H1 (cell line): ENCODE measurements around the gene ACAD10. TPM values are rescaled to one million over a fixed set of nuclear protein-coding genes. Genes with fewer than 3 reads are reported as not detected.

Experiments
- CTCF ChIA-PET: fragments of 300-600 bp; sonication (Branson Sonifier 250); formaldehyde crosslinking; loops from one replicate; lab custom pipeline; 2021; ENCODE audit not compliant: partially characterized antibody; lab: Charles Lee
- POLR2A ChIA-PET: fragments of 300-600 bp; sonication (Branson Sonifier 250); formaldehyde crosslinking; loops from one replicate; lab custom pipeline; 2021; ENCODE audit warnings: inconsistent platforms; ENCODE audit not compliant: partially characterized antibody; lab: Charles Lee
- DNase-seq, 2 experiments: peaks; one replicate each; pipeline versions ENCODE4 v3.0.0 to v3.0.0-alpha.2; 2010 to 2022; ENCODE audit warnings: low spot score in 2 of 2, low read depth in 1 of 2, mixed read lengths in 1 of 2
- FAIRE-seq: peaks from 2 replicates; lab custom pipeline; 2011; peaks lifted over from hg19 to GRCh38; lab: Jason Lieb, UNC
- H2AFZ ChIP-seq: 2 replicates; pipeline ENCODE4 v1.8.1; 2012; ENCODE audit warnings: low read length, inconsistent platforms
- H2AK5ac ChIP-seq: 2 replicates; pipeline ENCODE4 v1.6.1; 2013; ENCODE audit warnings: low read depth, low read length
- H2BK120ac ChIP-seq: replicated peaks from 2 replicates; pipeline ENCODE3; 2013; ENCODE audit warnings: low read depth, low read length, inconsistent platforms
- H2BK12ac ChIP-seq: 2 replicates; pipeline ENCODE4 v1.6.1; 2013; ENCODE audit warnings: low read depth, low read length
- H2BK15ac ChIP-seq: 2 replicates; pipeline ENCODE4 v1.6.1; 2013; ENCODE audit warnings: low read length
- H2BK20ac ChIP-seq: 2 replicates; pipeline ENCODE4 v1.6.1; 2013; ENCODE audit warnings: low read length
- H2BK5ac ChIP-seq: 2 replicates; pipeline ENCODE4 v1.6.1; 2013; ENCODE audit warnings: low read depth, low read length
- H3K14ac ChIP-seq: 2 replicates; pipeline ENCODE4 v1.6.1; 2013; ENCODE audit warnings: inconsistent platforms; ENCODE audit not compliant: insufficient read length
- H3K18ac ChIP-seq: 2 replicates; pipeline ENCODE4 v1.6.1; 2013; ENCODE audit warnings: low read length; ENCODE audit errors: extremely low read depth
- H3K23ac ChIP-seq: 2 replicates; pipeline ENCODE4 v1.6.1; 2013; ENCODE audit warnings: inconsistent platforms; ENCODE audit not compliant: insufficient read length
- H3K23me2 ChIP-seq: 2 replicates; pipeline ENCODE4 v1.6.1; 2013; ENCODE audit warnings: low read depth, low read length
- H3K27ac ChIP-seq: 2 replicates; pipeline ENCODE4 v1.6.1; 2011; ENCODE audit warnings: low read depth, low read length, inconsistent platforms
- H3K27me3 ChIP-seq, 4 experiments: replicated peaks in 1 of 4; 1 replicate in 1 of 4; 2 replicates in 3 of 4; pipeline versions ENCODE4 v1.6.1 to v1.8.1; 2011 to 2013; ENCODE audit warnings: low read length in 3 of 4, mild to moderate bottlenecking in 3 of 4, inconsistent platforms in 2 of 4, mixed read lengths in 2 of 4, moderate library complexity in 1 of 4; ENCODE audit not compliant: control insufficient read depth in 3 of 4, insufficient read depth in 3 of 4; ENCODE audit errors: extremely low read depth in 1 of 4
- H3K36me3 ChIP-seq, 4 experiments: 2 replicates each; pipeline versions ENCODE4 v1.6.1 to v1.8.1; 2011 to 2013; ENCODE audit warnings: mild to moderate bottlenecking in 4 of 4, low read length in 3 of 4, moderate library complexity in 2 of 4, control low read depth in 1 of 4, inconsistent platforms in 1 of 4; ENCODE audit not compliant: insufficient read depth in 4 of 4, control insufficient read depth in 2 of 4
- H3K4ac ChIP-seq: replicated peaks from 2 replicates; pipeline ENCODE3; 2013; ENCODE audit warnings: low read length, low read depth, mixed read lengths, inconsistent platforms; ENCODE audit not compliant: insufficient read length
- H3K4me1 ChIP-seq, 4 experiments: replicated peaks in 1 of 4; 1 replicate in 1 of 4; 2 replicates in 3 of 4; pipeline versions ENCODE4 v1.6.1 to v1.8.1; 2011 to 2013; ENCODE audit warnings: low read length in 3 of 4, inconsistent platforms in 2 of 4, mixed read lengths in 1 of 4; ENCODE audit not compliant: insufficient read depth in 4 of 4, control insufficient read depth in 3 of 4
- H3K4me2 ChIP-seq, 2 experiments: 2 replicates each; pipeline versions ENCODE4 v1.6.1 to v1.8.1; 2011 to 2013; ENCODE audit warnings: low read depth in 2 of 2, low read length in 2 of 2, control low read depth in 1 of 2, inconsistent platforms in 1 of 2, mild to moderate bottlenecking in 1 of 2; ENCODE audit not compliant: insufficient read depth in 1 of 2
- H3K4me3 ChIP-seq, 4 experiments: fragments of 200-600, 300-600 bp in 1 of 4; sonication (generic), shearing (Covaris generic), sonication (Bioruptor Twin) in 1 of 4; 2 replicates each; pipeline versions ENCODE4 v1.5.1 to v1.8.1; 2011 to 2016; ENCODE audit warnings: low read length in 4 of 4, low read depth in 3 of 4, control low read depth in 2 of 4, inconsistent platforms in 2 of 4, mild to moderate bottlenecking in 2 of 4, mixed read lengths in 1 of 4, moderate library complexity in 1 of 4; ENCODE audit not compliant: insufficient read depth in 2 of 4; ENCODE audit errors: extremely low read depth in 1 of 4
- H3K56ac ChIP-seq: replicated peaks from 2 replicates; pipeline ENCODE3; 2013; ENCODE audit warnings: low read depth, mild to moderate bottlenecking, mixed read lengths, low read length, inconsistent platforms; ENCODE audit not compliant: insufficient read length
- H3K79me1 ChIP-seq: 2 replicates; pipeline ENCODE4 v1.6.1; 2013; ENCODE audit warnings: low read depth, low read length, control low read depth
- H3K79me2 ChIP-seq, 2 experiments: 2 replicates each; pipeline versions ENCODE4 v1.6.1 to v1.8.1; 2012 to 2013; ENCODE audit warnings: low read length in 2 of 2, mild to moderate bottlenecking in 2 of 2, inconsistent platforms in 1 of 2; ENCODE audit not compliant: insufficient read depth in 2 of 2, control insufficient read depth in 1 of 2
- H3K9ac ChIP-seq, 4 experiments: replicated peaks in 1 of 4; 1 replicate in 1 of 4; 2 replicates in 3 of 4; pipeline versions ENCODE4 v1.6.1 to v1.8.1; 2011 to 2013; ENCODE audit warnings: low read depth in 3 of 4, low read length in 3 of 4, control low read depth in 2 of 4, mild to moderate bottlenecking in 2 of 4, moderate library complexity in 2 of 4, inconsistent platforms in 1 of 4; ENCODE audit errors: extremely low read depth in 1 of 4
- H3K9me3 ChIP-seq, 2 experiments: 2 replicates each; pipeline versions ENCODE4 v1.6.1 to v1.8.1; 2012 to 2013; ENCODE audit warnings: mild to moderate bottlenecking in 2 of 2, moderate library complexity in 2 of 2, control low read depth in 1 of 2, inconsistent platforms in 1 of 2, low read depth in 1 of 2, low read length in 1 of 2, mixed read lengths in 1 of 2; ENCODE audit not compliant: insufficient read depth in 2 of 2
- H4K20me1 ChIP-seq, 2 experiments: replicated peaks in 1 of 2; 2 replicates each; pipeline versions ENCODE3 to v1.8.1; 2011 to 2013; ENCODE audit warnings: inconsistent platforms in 2 of 2, low read length in 2 of 2, mild to moderate bottlenecking in 1 of 2; ENCODE audit not compliant: insufficient read depth in 2 of 2, control insufficient read depth in 1 of 2
- H4K5ac ChIP-seq: 2 replicates; pipeline ENCODE4 v1.6.1; 2013; ENCODE audit warnings: low read length, low read depth, mixed read lengths, inconsistent platforms; ENCODE audit not compliant: insufficient read length
- H4K8ac ChIP-seq: 2 replicates; pipeline ENCODE4 v1.8.0; 2013; ENCODE audit warnings: mild to moderate bottlenecking, moderate library complexity, low read length, inconsistent platforms; ENCODE audit not compliant: insufficient read depth; ENCODE audit errors: extremely low read depth
- H4K91ac ChIP-seq: replicated peaks from 2 replicates; pipeline ENCODE3; 2013; ENCODE audit warnings: low read length, mixed read lengths, inconsistent platforms; ENCODE audit not compliant: insufficient read length
- CEBPB ChIP-seq: IDR thresholded peaks from 2 replicates; pipeline ENCODE4 v1.6.1; 2012; ENCODE audit warnings: low read depth, low read length
- CHD1 ChIP-seq: IDR thresholded peaks from 2 replicates; pipeline ENCODE4 v1.6.1; 2012; ENCODE audit warnings: low read depth, low read length, improper control_type of control experiment
- EP300 ChIP-seq, 2 experiments: IDR thresholded peaks; 1 replicate in 1 of 2; 2 replicates in 1 of 2; pipeline ENCODE4 v1.6.1; 2011 to 2012; ENCODE audit warnings: low read depth in 2 of 2, low read length in 2 of 2, mild to moderate bottlenecking in 2 of 2, borderline replicate concordance in 1 of 2, inconsistent platforms in 1 of 2, moderate library complexity in 1 of 2
- NANOG ChIP-seq: IDR thresholded peaks from 2 replicates; pipeline ENCODE4 v1.6.1; 2011; ENCODE audit warnings: low read length, low read depth, mild to moderate bottlenecking, inconsistent platforms; ENCODE audit not compliant: insufficient read depth, poor library complexity, severe bottlenecking
- POLR2A ChIP-seq, 2 experiments: IDR thresholded peaks; 1 replicate in 1 of 2; 2 replicates in 1 of 2; pipeline ENCODE4 v1.6.1; 2011; ENCODE audit warnings: low read depth in 2 of 2, low read length in 2 of 2, mild to moderate bottlenecking in 2 of 2; ENCODE audit errors: control extremely low read depth in 1 of 2
- RAD21 ChIP-seq, 2 experiments: IDR thresholded peaks in 1 of 2; conservative IDR thresholded peaks in 1 of 2; 2 replicates each; pipeline ENCODE4 v1.6.1; 2011; ENCODE audit warnings: low read depth in 2 of 2, low read length in 2 of 2, improper control_type of control experiment in 1 of 2, inconsistent platforms in 1 of 2, mild to moderate bottlenecking in 1 of 2, moderate library complexity in 1 of 2
- RBBP5 ChIP-seq: IDR thresholded peaks from 2 replicates; pipeline ENCODE4 v1.7.1; 2012; ENCODE audit warnings: low read depth, mild to moderate bottlenecking, inconsistent platforms, low read length, moderate library complexity, borderline replicate concordance
- RNF2 ChIP-seq: fragments of 200-900, 300-1000 bp; sonication (generic); IDR thresholded peaks from 2 replicates; pipeline ENCODE4 v1.7.1; 2016; ENCODE audit warnings: borderline replicate concordance, low read depth, mild to moderate bottlenecking, antibody characterized with exemption, low read length; ENCODE audit not compliant: poor library complexity, severe bottlenecking; ENCODE audit errors: missing control alignments
- YY1 ChIP-seq: IDR thresholded peaks from 2 replicates; pipeline ENCODE4 v1.6.1; 2011; ENCODE audit warnings: low read depth, mild to moderate bottlenecking, low read length
- WGBS, 2 experiments: shearing (Covaris generic) in 1 of 2; methylation state at CpG; one replicate each; pipeline versions ENCODE4 v1.1.6 to v1.1.7; 2013 to 2015; ENCODE audit warnings: low lambda C conversion rate in 2 of 2, mixed read lengths in 2 of 2, inconsistent platforms in 1 of 2, low coverage in 1 of 2, missing lambda C conversion rate in 1 of 2; ENCODE audit not compliant: insufficient replicate concordance in 2 of 2, insufficient coverage in 1 of 2, insufficient read length in 1 of 2; ENCODE audit errors: extremely low coverage in 1 of 2, missing lambda C conversion rate in 1 of 2; 5-methylcytosine and 5-hydroxymethylcytosine counted together
- polyA plus RNA-seq, 7 experiments: library from polyadenylated mRNA; depleted of rRNA in 3 of 7; stranded (reverse) in 5 of 7; unstranded in 2 of 7; fragments of >200 nt in 5 of 7; fragments of 200-250 nt in 2 of 7; gene quantifications; 1 replicate in 5 of 7; 2 replicates in 1 of 7; 4 replicates in 1 of 7; pipeline versions ENCODE4 v1.2.1 to v1.2.3, GENCODE V29; 2011 to 2013; ENCODE audit warnings: missing spikeins in 2 of 7, mixed read lengths in 2 of 7
- total RNA-seq: library from RNA; stranded (reverse); fragmentation: NEBNext Ultra II Directional; extraction: Animal tissue kit (Norgen Biotek cat#: 25700); gene quantifications from 2 replicates; pipeline ENCODE4 v1.2.1, GENCODE V29; 2021
- TF ChIP-seq, protein P1 (sequence below), 3 experiments: IDR thresholded peaks; 1 replicate in 2 of 3; 2 replicates in 1 of 3; pipeline versions ENCODE4 v1.5.1 to v1.6.1; 2011; ENCODE audit warnings: low read length in 3 of 3, mild to moderate bottlenecking in 3 of 3, inconsistent platforms in 2 of 3, low read depth in 1 of 3, moderate library complexity in 1 of 3; ENCODE audit not compliant: insufficient read depth in 1 of 3; ENCODE audit errors: control extremely low read depth in 1 of 3

Gene ACAD10
- total and polyA plus RNA-seq, 2 of the 8 experiments (the other 6 are each of a cell fraction or from before 2014, with no cell fraction given) = 17.3 to 23.3 TPM

- H2BK120ac ChIP-seq = no peak overlapping the region
- H4K8ac ChIP-seq = no peak overlapping the region
- H3K79me1 ChIP-seq = no peaks in the 10 kb centered on the region
- H3K9ac ChIP-seq = no peak overlapping the region
- no peak overlapping the region for H2BK20ac ChIP-seq
- DNase-seq (no peak), FAIRE-seq (no peak)
- H3K56ac ChIP-seq = no peak overlapping the region
- H2BK12ac ChIP-seq = no peak overlapping the region
- POLR2A ChIA-PET = interaction anchor here (0.7 kb wide), 1 partner anchor 363 kb away, joined by 6 read pairs; no protein-coding TSS in a partner anchor
- no peak overlapping the region for H2BK5ac ChIP-seq
- CTCF ChIA-PET = interaction anchor here (0.8 to 11.1 kb wide), 13 partner anchors 10 to 158 kb away, joined by 3 to 90 read pairs (median 4); no protein-coding TSS in a partner anchor
- no peak overlapping the region for H3K27ac ChIP-seq
- no peak overlapping the region for H4K91ac ChIP-seq
- H4K20me1 ChIP-seq = peaks cover 0 to 4% of the 10 kb centered on the region in 2 experiments
- no peak overlapping the region for H3K23ac ChIP-seq
- no peaks in the 10 kb centered on the region for H3K23me2 ChIP-seq
- no peaks in the 10 kb centered on the region for H3K9me3 ChIP-seq
- H3K27me3 ChIP-seq = no peaks in the 10 kb centered on the region
- no peak overlapping the region for H2AK5ac ChIP-seq
- no peak overlapping the region for H4K5ac ChIP-seq
- peaks cover 3 to 45% (median 23%) of the 10 kb centered on the region in 4 experiments for H3K36me3 ChIP-seq
- H3K4me2 ChIP-seq = no peak overlapping the region
- H3K18ac ChIP-seq = no peak overlapping the region
- no peak overlapping the region for H3K4me3 ChIP-seq
- H3K4ac ChIP-seq = no peak overlapping the region
- 91% methylated on average over 8 of the region's 8 CpGs; no CpG with 5 or more reads in 1 of the 2 experiments for WGBS, 2 experiments
- no peak overlapping the region for H2AFZ ChIP-seq
- H2BK15ac ChIP-seq = no peak overlapping the region
- H3K14ac ChIP-seq = no peak overlapping the region
- H3K79me2 ChIP-seq = no peaks in the 10 kb centered on the region
- H3K4me1 ChIP-seq = no peaks in the 10 kb centered on the region
- no peak for TF ChIP-seq RNF2
- TF ChIP-seq NANOG = no peak
- TF ChIP-seq, protein P1, sequence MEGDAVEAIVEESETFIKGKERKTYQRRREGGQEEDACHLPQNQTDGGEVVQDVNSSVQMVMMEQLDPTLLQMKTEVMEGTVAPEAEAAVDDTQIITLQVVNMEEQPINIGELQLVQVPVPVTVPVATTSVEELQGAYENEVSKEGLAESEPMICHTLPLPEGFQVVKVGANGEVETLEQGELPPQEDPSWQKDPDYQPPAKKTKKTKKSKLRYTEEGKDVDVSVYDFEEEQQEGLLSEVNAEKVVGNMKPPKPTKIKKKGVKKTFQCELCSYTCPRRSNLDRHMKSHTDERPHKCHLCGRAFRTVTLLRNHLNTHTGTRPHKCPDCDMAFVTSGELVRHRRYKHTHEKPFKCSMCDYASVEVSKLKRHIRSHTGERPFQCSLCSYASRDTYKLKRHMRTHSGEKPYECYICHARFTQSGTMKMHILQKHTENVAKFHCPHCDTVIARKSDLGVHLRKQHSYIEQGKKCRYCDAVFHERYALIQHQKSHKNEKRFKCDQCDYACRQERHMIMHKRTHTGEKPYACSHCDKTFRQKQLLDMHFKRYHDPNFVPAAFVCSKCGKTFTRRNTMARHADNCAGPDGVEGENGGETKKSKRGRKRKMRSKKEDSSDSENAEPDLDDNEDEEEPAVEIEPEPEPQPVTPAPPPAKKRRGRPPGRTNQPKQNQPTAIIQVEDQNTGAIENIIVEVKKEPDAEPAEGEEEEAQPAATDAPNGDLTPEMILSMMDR (IDR thresholded peaks at IDR 0.05; ENCODE audit: control extremely low read depth in 1 of 3, insufficient read depth in 1 of 3, low read depth in 1 of 3, low read length in 3 of 3) = peak in 2 of 3 experiments; percentile 35 to 54; a peak in 3 of 4 replicates
- no peak for TF ChIP-seq YY1
- TF ChIP-seq EP300 (IDR thresholded peaks at IDR 0.05; ENCODE audit: borderline replicate concordance in 1 of 2, low read depth in 2 of 2, low read length in 2 of 2) = no peak
- TF ChIP-seq CHD1 = no peak
- no peak for TF ChIP-seq POLR2A (IDR thresholded peaks at IDR 0.05; ENCODE audit: control extremely low read depth in 1 of 2, low read depth in 2 of 2, low read length in 2 of 2)
- peak; percentile 66 to 75 for TF ChIP-seq RAD21 (IDR thresholded peaks at IDR 0.05 in 1 of 2, conservative IDR thresholded peaks at IDR 0.05 in 1 of 2; ENCODE audit: low read depth in 2 of 2, low read length in 2 of 2)
- TF ChIP-seq CEBPB = no peak
- TF ChIP-seq RBBP5 = no peak
Observed at GRCh38 chr12:111788178-111788654, 102.4 kb downstream of the ACAD10 start.
